ENCODE data around the gene ACVR1.

The ACVR1 gene

DNA sequence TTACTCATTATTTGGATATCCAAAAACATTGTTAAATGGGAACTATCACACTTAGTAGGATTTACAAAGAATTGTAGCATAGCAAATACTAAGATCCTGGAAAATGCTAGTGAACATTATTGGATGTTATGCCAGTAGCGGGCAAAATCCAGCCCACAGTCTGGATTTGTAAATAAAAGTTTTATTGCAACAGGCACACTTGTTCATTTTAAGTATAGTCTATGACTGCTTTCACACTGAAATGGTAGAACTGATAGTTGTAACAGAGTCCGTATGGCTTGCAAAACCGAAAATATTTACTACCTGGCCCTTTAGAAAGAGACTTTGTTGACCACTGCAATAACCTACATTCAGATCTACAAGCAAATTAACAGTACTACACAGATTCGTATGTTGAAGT is 53.6 kb downstream of the ACVR1 start:
- no peak for DNase-seq

DNA sequence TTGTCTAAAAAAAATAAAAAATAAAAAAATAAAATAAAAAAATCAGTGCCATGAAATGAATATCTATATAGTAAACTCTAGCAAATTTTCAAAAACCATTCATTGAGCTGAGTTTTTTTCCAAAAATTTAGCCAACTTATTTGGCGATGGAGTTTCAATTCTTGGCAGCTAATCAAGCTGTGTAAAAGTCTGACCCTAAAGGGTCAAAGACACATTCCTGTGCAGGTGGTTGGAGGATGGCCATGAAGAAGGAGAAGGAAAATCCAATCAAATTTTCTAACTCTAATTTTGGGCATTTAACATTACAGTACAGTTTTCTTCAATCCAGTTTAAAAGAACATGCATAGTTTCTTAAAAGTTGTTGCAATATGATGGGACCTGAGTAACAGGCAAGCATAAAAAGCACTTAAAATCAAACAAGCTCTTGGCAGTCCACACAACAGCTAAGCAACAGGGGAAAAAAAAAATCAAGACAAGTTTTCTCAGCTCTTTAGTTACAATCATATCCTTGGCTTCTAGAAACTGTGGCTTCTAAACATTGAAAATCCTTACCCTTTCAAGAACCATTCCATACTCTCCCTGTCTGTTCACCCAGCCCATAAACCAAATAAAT is 54.5 kb downstream of the ACVR1 start:
- DNase-seq = no peak

DNA sequence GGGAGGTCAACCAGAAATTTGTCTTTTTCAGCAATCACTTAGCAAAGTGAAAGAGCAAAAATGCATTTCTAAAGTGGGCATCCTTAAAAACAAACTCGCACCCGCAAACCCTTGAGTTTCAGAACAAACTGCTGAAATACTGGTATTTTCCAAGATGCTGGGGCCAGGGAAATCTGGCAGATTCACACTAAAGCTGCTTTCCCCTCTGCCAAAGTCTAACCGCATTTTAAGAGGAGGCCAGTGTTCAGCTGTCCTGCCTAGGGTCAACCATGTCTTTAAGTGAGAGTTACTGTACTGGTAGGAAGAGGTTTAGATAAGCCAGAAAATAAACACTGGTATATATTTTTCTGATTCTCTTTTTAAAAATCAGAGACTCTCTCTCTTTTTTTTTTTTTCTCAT is 55.9 kb downstream of the ACVR1 start:
- no peak for DNase-seq

DNA sequence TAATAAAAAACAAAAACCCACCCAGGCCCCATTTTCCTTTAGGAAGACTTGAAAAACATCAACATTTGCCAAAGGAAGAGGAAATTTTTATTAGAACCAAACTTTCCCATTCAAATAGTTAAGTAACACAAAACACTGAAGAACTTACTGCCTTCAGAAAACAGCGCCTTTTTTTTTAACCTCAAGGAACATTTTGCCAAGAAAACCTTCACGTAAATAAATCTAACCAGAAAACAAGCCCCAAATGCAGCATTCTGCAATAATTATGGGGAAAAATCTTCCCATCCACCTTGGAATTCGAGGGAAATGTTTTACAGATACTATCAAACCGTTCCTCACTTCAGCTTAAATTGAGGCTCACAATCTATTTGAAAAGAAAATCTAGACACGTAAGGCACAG is 56.4 kb downstream of the ACVR1 start:
- no peak for DNase-seq

DNA sequence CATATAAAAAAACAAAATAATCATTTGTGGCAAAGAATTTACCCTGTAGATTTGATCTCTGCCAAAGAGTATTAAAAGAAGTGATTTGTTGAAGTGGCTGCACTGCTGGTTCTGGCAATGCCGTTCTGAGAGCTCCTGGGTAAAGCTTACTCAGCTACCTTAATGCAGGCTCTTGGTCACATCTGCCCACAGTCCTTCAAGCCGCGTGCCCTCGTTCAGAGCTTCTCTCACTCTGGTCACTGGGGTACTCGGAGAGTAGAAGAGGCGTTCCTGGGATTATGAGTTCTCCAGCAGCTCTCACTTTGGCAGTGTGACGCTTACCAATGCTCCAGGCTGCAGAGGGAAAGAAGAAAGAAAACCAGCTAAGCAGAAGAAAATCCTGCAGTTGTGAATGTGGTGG is 57.9 kb downstream of the ACVR1 start:
- no peak for DNase-seq

DNA sequence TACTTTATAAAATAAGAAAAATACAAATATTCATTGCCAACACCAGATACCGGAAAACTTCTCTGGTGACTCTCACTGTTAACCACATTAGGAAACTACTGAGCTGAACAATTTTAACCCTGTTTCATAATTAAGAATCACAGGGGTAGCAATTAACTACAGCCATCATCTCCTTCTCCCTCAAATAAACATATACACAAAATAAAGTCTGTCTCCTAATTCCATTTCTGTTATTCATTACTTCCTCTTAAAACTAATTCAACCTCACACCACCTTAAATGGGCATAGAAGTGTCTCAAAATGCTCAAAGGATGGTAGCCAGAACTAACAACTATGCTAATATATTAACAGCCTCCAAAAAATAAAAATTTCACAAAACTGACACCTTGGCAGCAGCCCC is 60.7 kb downstream of the ACVR1 start:
- DNase-seq = no peak

DNA sequence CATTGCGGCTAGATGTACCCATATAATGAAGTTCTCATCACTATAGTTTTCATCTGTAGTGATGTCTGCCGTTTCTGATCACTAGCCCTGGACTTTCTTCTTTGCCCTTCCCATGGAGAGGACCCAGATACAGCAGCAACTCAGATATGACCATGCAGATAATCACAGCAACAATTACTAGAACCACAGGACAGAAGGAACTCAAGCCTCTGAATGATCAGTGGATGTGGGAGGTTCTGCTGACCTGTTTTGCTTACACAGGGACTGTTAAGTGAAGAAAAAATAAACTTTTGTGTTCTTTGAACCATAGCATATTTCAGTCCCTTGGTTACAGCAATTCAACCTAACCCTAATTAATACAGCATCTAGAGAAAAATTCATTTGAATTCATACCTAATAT is 62.7 kb downstream of the ACVR1 start:
- DNase-seq = no peak

DNA sequence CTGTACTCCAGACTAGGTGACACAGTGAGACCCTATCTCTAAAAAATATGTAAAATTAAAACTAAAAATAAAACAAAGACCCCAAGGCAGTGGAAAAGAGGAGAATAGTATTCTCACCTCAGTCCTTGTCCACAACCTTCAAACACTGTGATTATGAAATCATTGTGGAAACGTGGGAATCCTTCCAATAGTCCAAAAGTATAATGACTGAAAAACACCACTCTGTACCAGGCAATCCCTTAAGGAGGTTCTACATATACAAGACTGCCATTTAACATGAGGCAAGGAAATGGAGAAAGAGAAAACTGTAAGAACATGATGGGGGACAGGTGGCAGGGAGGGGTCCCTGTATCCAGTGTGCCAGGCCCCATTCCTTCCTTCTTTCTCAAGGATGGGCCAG is 66.1 kb downstream of the ACVR1 start:
- no peak for DNase-seq

DNA sequence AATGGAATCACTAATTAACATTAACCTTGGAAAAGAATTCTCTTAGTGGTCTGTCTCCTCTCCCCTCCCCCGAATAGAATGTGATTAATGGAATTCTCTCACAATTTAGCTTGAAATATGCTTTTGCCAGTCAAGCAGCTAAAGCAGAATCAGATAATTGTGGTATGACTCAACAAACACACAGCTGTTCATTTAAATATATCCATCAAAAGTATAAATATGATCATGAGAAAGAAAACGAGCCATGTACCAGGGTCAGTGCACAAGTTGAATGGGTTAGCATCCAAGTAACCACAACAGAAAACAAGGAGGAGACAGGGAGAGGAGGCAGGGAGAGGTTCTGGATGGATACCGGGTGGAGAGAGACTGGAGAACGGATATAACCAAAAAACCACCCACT is 66.9 kb downstream of the ACVR1 start:
- no peak for DNase-seq

DNA sequence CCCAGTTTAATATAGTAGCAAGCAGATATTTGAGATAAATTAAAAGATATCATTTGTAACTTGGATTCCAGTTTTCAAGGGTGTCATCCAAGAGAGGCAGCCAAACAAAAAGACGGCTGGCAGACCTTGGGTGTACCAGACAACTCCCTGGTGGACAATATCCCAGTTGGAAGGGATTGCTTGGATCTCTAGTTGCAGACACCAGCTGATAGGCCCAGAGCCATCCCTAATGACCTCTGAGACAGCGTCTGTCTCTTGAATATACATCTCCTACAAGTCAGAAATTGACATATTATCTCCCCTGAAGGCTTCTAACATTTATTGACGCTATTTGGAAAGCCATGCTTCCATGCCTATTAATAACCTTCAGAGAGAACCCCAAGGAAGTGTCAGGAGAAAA is 67.7 kb downstream of the ACVR1 start:
- DNase-seq = no peak

DNA sequence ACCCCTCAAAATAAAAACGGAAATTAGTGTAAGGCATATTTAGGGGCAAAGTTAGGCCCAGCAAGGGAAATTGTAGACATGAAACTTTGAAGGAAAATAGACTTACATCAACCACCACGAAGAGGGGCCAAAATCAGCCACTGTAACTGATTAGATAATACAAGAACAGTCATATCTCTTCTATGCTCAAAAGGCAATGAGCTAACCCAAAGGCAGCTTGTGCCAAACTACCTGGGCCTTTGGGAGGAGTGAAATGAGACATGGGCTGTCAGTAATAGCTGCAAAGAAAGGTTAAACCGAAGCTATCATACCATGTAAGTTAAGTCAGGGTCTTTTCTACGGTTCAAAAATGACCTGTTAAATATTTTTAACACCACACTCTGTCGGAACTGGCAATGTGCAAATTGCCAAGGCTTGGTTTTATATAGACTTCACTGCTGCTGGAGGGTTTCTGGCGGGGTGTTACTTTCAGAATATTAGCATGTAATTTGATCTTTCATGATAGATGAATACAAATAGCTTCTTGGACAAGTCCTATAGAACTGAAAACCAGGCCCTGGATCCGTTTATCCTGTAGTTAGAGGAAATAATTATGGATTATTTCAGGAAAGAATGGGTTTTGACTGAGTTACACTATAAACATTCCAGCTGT is 69.6 kb downstream of the ACVR1 start:
- no peak for DNase-seq

DNA sequence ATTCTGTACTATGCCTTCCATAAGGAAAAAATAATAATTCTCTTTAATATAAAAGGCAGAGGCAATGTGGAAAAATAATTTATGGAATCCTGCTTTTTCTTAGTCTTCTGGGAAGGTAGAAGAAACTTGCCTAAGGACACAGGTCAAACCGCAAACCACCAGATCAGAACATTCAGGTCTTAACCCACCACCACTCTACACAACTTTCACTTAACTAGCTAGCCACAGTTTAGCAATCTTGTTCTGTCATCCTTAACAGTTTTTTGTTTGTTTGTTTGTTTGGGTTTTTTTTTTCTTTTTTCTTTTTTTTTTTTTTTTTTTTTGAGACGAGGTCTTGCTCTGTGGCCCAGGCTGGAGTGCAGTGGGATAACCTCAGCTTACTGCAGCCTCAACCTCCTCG is 70.6 kb downstream of the ACVR1 start:
- DNase-seq = no peak

DNA sequence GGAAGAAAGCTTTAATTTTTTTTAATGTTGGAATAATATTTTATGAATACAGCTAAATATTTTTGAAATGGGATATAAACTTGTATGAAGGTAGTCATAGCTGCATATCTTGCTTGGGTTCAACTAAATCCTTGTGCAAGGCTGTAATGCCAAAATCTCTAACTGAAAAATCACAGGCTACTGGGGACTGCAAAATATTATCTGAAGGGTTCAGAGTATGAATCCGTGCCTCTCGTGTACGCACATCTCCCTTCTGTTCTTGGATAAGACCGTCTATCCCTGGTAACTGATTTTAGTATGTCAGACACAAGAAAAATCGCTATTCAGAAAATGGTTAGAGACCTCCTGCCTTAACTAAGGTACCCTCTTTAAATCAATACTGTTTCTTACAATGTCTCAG is 71.8 kb downstream of the ACVR1 start:
- DNase-seq = no peak

DNA sequence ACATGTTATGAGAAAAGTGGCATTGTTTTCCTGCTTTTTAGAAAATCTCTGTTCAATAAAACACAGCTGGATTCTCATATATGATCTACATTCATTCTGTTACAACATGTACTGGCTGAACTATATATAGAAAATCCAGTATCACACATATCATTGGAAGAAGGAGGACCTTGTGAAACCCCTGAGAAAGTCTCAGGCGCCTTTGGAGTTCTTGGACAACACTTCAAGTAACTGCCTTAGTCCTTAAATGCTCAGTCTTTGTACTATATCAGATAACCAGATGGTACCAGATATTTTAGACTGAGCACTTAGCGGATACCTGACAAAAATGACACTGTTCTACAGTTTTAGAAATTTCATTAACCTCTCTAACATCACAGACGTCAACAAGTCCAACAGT is 72.2 kb downstream of the ACVR1 start:
- no peak for DNase-seq

DNA sequence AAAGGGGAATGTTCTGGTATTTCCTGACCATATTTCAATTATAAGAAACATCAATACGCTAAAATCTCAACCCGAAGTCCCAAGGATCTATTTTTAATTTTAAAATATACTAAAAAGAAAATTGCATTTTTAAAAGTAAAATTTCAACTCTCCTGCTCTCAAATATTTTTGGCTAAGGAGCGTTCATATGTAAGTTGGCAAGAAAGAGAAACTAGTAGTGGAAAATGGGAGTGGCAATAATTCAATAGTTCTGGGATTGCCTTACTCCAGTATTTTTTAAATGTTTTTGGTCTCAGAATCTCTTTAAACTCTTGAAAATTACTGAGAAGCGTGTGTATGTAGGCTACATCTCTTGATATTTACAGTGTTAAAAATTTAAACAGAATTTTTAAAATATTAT is 72.7 kb downstream of the ACVR1 start:
- no peak for DNase-seq

DNA sequence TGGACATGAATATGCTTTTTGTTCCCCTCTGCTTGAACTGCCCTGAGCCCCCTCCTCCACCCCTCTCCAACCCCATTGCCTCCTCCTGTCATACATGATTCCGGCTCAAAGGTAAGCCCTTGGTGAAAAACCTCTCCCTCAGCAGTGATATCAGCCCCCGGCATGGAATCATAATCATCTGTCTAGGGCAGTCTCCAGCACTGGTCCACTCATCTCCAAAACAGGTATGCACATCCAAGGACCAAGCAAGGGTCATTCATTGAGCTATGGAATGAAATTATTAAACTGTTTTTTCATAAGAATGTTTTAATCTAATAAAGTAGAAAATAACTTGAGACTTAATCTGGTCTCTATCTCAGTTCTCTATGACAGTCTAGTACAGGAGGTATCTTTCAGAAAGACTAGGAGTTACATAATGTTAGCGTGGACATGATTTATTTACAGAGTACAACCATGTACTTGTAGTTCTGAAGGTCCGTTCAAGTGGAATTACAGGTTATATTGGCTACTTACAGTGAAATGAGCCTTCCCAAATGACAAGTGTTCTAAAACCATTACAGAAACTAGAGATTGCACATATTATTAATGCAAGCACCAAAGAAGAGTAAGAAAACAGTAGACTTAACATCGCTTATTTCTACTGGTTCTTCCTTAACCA is 75.2 kb downstream of the ACVR1 start:
- DNase-seq = no peak

DNA sequence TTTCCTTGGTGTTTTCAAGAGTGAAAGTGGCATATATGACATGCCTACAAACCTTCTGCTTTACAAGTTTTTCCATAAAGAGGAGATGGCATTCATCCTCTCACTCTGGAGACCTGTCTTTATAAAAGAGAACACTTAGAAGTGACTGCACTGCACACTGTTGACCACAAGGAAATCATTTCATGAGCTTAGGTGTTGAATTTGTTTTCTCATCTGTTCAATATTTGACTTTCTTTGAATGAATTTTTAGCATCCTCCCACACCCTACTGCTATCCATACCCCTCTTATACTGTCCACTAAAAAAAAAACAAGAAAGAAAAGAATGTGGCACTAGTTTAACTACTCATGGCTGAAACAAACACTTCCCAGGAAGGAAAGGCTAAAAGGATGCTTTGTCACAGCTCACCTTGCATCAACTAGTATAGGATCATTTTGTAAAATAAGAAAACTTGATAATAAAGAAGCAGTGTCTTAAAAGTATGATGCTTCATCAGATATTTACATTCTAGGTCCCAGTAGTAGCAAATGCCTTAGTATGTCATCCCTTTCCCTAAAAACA is 83.0 kb downstream of the ACVR1 start:
- no peak for DNase-seq

DNA sequence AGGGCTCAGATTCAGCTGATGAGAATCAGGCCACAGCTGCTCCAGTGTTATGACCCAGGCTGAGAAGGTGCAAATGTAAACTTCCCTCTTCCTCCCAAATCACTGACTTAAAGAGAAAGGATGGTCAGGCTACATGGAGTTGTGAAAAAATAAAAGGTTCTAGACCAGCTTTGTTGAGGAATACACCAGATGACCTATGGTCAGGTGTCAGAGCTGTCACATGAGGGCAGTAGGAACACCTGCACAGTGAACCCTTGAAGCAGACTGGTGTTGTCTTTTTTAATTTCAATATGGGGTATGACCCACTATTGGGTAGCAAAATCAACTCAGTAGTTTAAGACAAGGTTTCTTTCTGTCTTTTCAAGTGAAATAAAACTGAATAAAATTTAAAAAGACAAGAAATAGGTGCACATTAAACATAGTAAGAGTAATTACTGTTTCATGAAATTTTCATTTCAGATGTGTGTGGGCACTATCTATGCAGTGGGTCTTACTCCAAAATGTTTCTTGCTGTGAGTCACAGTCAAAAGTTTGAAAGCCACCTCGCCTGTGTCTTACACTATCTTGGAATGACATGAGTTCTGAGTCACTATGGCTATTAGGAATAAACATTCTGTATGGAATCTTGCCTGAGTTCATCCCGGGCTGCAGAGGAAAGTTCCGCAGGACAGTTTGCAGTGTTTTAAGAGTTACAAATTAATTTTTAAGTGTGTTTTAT is 83.6 kb downstream of the ACVR1 start:
- DNase-seq = no peak

DNA sequence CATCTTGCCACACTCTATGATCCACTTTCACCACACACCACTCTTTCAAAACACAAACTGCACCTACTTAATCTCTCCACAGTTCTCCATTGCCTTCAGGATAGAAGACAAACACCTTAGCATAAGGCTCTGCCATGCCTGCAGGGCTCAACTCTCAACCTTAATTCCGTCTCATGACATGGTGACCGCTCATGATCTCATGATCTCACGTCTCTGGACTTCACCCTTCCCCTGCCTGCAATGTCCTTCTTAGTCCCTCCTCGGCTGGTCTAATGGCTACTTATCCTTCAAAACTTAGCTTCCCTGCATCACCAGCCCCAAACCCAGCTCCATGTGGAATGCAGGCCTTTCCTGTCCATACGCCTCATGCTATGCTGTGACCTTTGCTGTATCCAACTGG is 85.3 kb downstream of the ACVR1 start:
- DNase-seq = no peak

DNA sequence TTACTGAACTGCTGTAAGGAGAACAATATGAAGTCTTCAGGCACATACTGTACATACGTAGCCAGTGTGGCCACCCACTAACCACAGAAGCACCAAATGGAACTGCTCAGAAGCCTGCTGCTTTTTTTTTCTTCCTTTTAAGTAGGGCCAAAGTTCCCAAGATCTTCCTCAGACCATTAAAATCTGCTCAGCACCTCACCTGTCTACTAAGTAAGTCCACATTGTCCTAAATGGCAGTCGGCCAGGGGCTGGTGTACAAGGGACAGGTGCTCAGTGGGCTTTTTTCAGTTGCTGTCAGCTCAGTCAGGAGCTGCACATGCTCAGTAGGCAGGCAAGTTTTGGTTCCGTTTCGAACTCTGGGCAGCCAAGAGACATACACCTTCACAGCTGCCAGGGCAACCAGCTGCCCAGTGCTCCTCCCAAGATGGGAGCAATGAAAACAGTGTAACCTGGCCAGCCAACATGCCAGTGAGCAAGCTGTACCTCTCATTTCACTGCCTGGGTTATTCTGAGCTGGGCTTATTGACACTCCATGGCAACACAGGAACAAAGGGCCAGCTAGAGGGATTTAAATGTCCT is 86.1 kb downstream of the ACVR1 start:
- no peak for DNase-seq

DNA sequence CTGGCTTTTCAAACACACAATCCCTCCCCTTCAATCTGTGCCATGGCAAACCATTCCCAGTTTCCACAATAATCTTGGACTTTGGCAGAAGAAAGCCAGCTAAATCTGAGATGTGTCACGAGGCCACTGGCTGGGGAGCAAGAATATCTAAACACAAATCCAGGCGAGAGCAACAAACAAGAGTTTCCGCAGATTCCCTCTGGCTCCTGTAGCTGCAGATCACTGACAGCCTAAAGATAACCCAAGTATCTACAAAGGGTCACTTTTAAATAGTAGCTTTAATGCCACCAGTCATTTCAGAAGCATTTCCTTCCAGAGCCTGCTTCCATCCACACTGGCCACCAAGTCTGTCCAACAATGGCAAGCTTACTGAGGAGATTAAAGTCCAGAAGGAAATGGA is 86.9 kb downstream of the ACVR1 start:
- no peak for DNase-seq

DNA sequence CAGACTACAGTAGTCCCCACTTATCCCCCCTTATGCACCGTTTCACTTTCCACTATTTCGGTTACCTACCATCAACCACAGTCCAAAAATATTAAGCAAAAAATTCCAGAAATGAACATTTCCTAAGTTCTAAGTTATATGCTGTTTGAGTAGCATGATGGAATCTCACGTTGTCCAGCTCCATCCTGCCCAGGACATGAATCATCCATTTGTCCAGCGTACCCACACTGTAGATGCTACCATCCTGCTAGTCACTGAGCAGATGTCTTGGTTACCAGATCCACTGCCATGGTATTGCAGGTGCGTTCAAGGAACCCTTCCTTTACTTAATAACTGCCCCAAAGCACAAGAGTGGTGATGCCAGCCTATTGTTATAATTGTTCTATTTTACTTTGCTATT is 87.9 kb downstream of the ACVR1 start:
- DNase-seq = no peak

DNA sequence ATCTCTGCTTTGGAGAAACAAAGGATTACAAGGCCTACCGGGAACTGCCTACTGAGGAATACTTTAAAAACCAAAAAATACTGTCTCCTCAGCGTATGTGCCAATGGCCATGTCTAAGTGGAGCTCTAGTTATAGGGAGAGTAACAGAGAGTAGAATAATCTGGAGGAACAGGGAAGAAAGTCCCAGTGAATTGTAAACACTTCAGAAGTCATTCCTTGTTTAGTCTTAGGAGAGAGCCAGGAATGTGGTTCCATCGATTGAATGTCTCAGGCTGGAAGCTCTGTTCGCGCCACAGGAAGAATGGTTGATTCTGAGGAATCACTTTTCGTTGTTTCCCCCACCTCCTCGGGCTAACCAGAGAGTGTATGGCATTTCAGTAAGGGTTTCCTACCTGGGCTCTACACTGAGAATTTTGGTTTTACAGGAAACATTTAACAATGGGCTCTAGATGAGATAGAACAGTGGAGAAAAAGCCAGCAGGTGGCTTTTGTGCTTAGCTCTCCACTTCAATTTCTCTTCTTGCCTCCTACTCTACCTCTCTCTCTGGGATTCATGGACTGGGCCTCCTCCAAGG is 88.7 kb downstream of the ACVR1 start:
- DNase-seq = no peak
